HG03060 (cell line): Measurements from ENCODE around the gene CENPU.
"Not testable (repeated sequence)": the region's sequence is repeated elsewhere in the genome, so short reads cannot be mapped to it uniquely, and the experiment has no call there.

Source experiments
- ATAC-seq: cut with Tn5 transposase; IDR thresholded peaks from one replicate; pipeline ENCODE4 v1.9.1; 2021; ENCODE audit warnings: low read depth, moderate number of reproducible peaks; ENCODE audit not compliant: unreplicated experiment

CENPU gene

GRCh38 chr4:184671101-184671500 lies 62.8 kb downstream of the CENPU start:
- no peak for ATAC-seq

GRCh38 chr4:184669251-184669650 lies 64.6 kb downstream of the CENPU start:
- no peak for ATAC-seq

GRCh38 chr4:184668511-184669114 lies 65.3 kb downstream of the CENPU start:
- no peak for ATAC-seq

- no peak for ATAC-seq
Observed at GRCh38 chr4:184668096-184668495, 65.8 kb downstream of the CENPU start.

- no peak for ATAC-seq
Observed at GRCh38 chr4:184666670-184667069, 67.2 kb downstream of the CENPU start.

- no peak for ATAC-seq
Observed at GRCh38 chr4:184664445-184665210, 69.3 kb downstream of the CENPU start.

- no peak for ATAC-seq
Observed at GRCh38 chr4:184662236-184662635, 71.7 kb downstream of the CENPU start.

GRCh38 chr4:184660978-184661377 lies 72.9 kb downstream of the CENPU start:
- ATAC-seq = no peak

GRCh38 chr4:184657820-184658219 lies 76.1 kb downstream of the CENPU start:
- ATAC-seq = not testable (repeated sequence)

GRCh38 chr4:184657144-184657543 lies 76.8 kb downstream of the CENPU start:
- no peak for ATAC-seq

- ATAC-seq = no peak
Observed at GRCh38 chr4:184655889-184656869, 77.7 kb downstream of the CENPU start.

- ATAC-seq = no peak
Observed at GRCh38 chr4:184653650-184654049, 80.2 kb downstream of the CENPU start.

- ATAC-seq = not testable (repeated sequence)
Observed at GRCh38 chr4:184652681-184653080, 81.2 kb downstream of the CENPU start.

- no peak for ATAC-seq
Observed at GRCh38 chr4:184651899-184652298, 82.0 kb downstream of the CENPU start.

GRCh38 chr4:184649971-184650855 lies 83.7 kb downstream of the CENPU start:
- peak; percentile 6 for ATAC-seq

GRCh38 chr4:184649026-184649970 lies 84.6 kb downstream of the CENPU start, which contains the start of the genes CASP3 and PRIMPOL:
TSS of gene CASP3 (minus strand) at chr4:184649447. CDS start at chr4:184638453, 10,994 bp downstream.
TSS of gene PRIMPOL (plus strand) at chr4:184649738. CDS start at chr4:184657141, 7,403 bp downstream.
- peak; percentile 56 for ATAC-seq

GRCh38 chr4:184648313-184649025 lies 85.4 kb downstream of the CENPU start:
- no peak for ATAC-seq

- no peak for ATAC-seq
Observed at GRCh38 chr4:184648054-184648312, 85.9 kb downstream of the CENPU start.
